Adrenal gland (tissue), 12 donors: ENCODE data around the gene TNFRSF14. TPM values are rescaled to one million over a fixed set of nuclear protein-coding genes. Genes with fewer than 3 reads are reported as not detected.
A peak's percentile ranks its signal among the peaks of the same experiment; 100 is the strongest.

Experiments used
- DNase-seq, 7 donors: peaks; one replicate each; pipeline ENCODE4 v3.0.0-alpha.2; 2019 to 2020
- H3K27ac ChIP-seq, 5 donors: fragments of 200-600 bp; sonication (generic) in 4 of 5; 1 replicate in 3 of 5; 2 replicates in 2 of 5; pipeline versions ENCODE4 v1.5.1 to v1.8.0; 2016 to 2020; ENCODE audit warnings: mild to moderate bottlenecking in 1 of 5
- H3K27me3 ChIP-seq: fragments of 200-600 bp; 2 replicates; pipeline ENCODE4 v1.8.0; 2021
- H3K36me3 ChIP-seq, 2 donors: fragments of 200-600 bp; replicated peaks in 1 of 2; 1 replicate in 1 of 2; 2 replicates in 1 of 2; pipeline versions ENCODE4 v1.5.1 to v1.8.0; 2018 to 2022
- H3K4me1 ChIP-seq, 2 donors: fragments of 200-600 bp; replicated peaks in 1 of 2; 1 replicate in 1 of 2; 2 replicates in 1 of 2; pipeline versions ENCODE4 v1.5.1 to v1.8.0; 2018 to 2021
- H3K4me3 ChIP-seq, 4 donors: fragments of 200-600 bp; sonication (generic) in 3 of 4; one replicate each; pipeline ENCODE4 v1.5.1; 2016 to 2018
- H3K9me3 ChIP-seq, 3 donors: fragments of 200-600 bp; sonication (generic) in 1 of 3; replicated peaks in 1 of 3; 1 replicate in 2 of 3; 2 replicates in 1 of 3; pipeline versions ENCODE4 v1.5.1 to v1.8.0; 2016 to 2021
- POLR2A ChIP-seq, 2 donors: fragments of 450-650 bp; IDR thresholded peaks; one replicate each; pipeline ENCODE4 v1.6.1; 2017; ENCODE audit warnings: antibody characterized with exemption in 2 of 2, mild to moderate bottlenecking in 2 of 2, moderate library complexity in 1 of 2
- WGBS, 4 donors: extraction: QIAGEN DNeasy Blood & Tissue Kit in 2 of 4; methylation state at CpG; one replicate each; pipeline versions ENCODE4 v1.1.5 to v1.1.7; 2013 to 2017; 5-methylcytosine and 5-hydroxymethylcytosine counted together
- intact Hi-C, 2 donors: fragments of 100-400 bp; cut with DNase I; formaldehyde crosslinking; loops; one replicate each; pipeline versions ENCODE4 v1.14.1 to v1.15.0; 2022 to 2023
- polyA plus RNA-seq, 3 donors: library from polyadenylated mRNA; stranded (reverse); fragments of 200-250 nt in 2 of 3; fragments of 350-450 nt in 1 of 3; fragmentation: Illumina TruSeq in 1 of 3; extraction: RNeasy Lipid Tissue Mini Kit (QIAGEN cat#74804) in 1 of 3; gene quantifications; one replicate each; pipeline ENCODE4 v1.2.3, GENCODE V29; 2013 to 2014
- total RNA-seq, 9 donors: library from RNA; depleted of rRNA in 4 of 9; stranded (reverse); fragments of >200 nt in 4 of 9; fragments of 120-200 nt in 1 of 9; fragmentation: NEBNext Ultra II Directional in 1 of 9; extraction: Animal tissue kit (Norgen Biotek cat#: 25700) in 1 of 9; gene quantifications; one replicate each; pipeline versions ENCODE4 v1.1.0 to v1.2.4, GENCODE V29; 2013 to 2023
- TF ChIP-seq, protein P1 (sequence below), 6 experiments: fragments of 450-650 bp in 4 of 6; fragments of 200-600 bp in 2 of 6; sonication (generic) in 1 of 6; IDR thresholded peaks; 1 replicate in 5 of 6; 2 replicates in 1 of 6; pipeline versions ENCODE4 v1.5.1 to v1.8.0; 2016 to 2021; ENCODE audit warnings: antibody characterized with exemption in 6 of 6, mild to moderate bottlenecking in 2 of 6, moderate library complexity in 1 of 6
- donor health status: healthy with polysubstance abuse.
- donor health status: Bipolar disorder and iron deficiency.
- donor health status: DM: yes; HTN: yes; CAD: no.
- donor health status: DM: no; HTN: no; CAD: no.
- donor health status: DM: no; HTN: no; CAD: no.
- donor health status: DM: yes; HTN: yes; CAD: no.

The TNFRSF14 gene
- total and polyA plus RNA-seq, 12 donors, result 7.0 to 554 (median 116) TPM

DNA sequence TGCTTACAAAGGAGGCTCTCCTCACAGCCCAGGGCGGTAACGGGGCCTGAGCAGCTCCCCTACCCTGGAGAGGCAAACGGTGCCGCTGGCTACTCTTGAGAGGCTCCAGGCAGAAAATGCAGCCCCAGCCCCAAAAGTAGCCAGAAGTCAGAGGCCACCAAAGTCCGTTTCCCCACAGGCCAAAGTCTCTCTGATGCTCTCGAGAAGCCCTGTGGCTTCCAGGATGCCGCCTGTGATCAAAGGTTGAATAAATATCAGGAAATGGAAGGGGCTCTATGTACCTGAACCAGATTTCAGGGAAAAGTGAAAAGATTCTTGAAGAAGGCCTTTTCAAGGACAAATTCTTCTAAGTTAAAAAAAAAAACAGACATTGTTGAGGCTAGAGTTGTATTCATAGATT lies 33.9 kb upstream of the TNFRSF14 start:
- Histone ChIP-seq H3K27me3 (no peaks in the 10 kb centered on the region), H3K9me3 (no peaks in the 10 kb centered on the region), H3K27ac (no peak overlapping the region), H3K36me3 (peaks cover 0 to 47% of the 10 kb centered on the region in 2 donors), H3K4me3 (no peak overlapping the region), H3K4me1 (peaks cover 22 to 34% of the 10 kb centered on the region in 2 donors)
- no peak for DNase-seq
- WGBS, 4 donors, result 85 to 91% (median 90%) methylated on average over 6 to 7 of the region's 7 CpGs
- intact Hi-C loops, result no loop called here
- TF ChIP-seq, protein P1, sequence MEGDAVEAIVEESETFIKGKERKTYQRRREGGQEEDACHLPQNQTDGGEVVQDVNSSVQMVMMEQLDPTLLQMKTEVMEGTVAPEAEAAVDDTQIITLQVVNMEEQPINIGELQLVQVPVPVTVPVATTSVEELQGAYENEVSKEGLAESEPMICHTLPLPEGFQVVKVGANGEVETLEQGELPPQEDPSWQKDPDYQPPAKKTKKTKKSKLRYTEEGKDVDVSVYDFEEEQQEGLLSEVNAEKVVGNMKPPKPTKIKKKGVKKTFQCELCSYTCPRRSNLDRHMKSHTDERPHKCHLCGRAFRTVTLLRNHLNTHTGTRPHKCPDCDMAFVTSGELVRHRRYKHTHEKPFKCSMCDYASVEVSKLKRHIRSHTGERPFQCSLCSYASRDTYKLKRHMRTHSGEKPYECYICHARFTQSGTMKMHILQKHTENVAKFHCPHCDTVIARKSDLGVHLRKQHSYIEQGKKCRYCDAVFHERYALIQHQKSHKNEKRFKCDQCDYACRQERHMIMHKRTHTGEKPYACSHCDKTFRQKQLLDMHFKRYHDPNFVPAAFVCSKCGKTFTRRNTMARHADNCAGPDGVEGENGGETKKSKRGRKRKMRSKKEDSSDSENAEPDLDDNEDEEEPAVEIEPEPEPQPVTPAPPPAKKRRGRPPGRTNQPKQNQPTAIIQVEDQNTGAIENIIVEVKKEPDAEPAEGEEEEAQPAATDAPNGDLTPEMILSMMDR (IDR thresholded peaks at IDR 0.05), result no peak
- TF ChIP-seq POLR2A (IDR thresholded peaks at IDR 0.05), result no peak

DNA sequence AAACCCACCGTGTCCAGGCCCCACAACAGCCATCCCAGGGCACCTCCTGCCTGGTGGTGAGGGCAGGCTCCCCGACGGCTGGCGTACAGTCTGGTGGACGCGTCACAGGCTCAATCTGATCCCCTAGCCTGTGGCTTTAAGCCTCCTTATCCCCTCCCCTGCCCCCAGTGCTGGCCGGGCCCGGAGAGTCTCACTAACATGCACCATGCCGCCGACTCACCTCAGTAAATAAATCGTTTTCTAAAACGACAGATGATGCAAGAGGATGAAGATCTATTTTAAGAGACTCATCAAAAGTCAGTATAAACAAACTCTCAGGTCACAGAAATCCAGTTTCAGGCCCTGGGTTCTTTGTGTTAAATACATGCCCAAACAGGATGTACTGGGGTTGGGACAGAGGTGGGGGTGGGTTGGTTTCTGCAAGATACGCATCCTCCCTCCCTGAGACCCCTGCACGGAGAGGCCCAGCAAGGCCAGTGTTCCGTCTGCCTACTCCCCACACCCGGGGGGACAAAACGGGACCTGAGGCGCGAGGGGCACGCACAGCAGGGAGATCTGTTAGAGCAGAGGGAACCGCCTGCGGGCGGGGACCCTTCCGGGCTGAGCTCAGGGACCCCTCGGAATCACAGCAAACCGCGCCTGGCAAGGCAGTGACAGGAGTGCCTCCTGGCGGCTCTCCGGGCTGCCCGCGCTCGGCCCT lies 32.8 kb upstream of the TNFRSF14 start:
- H3K27ac ChIP-seq, result no peak overlapping the region

DNA sequence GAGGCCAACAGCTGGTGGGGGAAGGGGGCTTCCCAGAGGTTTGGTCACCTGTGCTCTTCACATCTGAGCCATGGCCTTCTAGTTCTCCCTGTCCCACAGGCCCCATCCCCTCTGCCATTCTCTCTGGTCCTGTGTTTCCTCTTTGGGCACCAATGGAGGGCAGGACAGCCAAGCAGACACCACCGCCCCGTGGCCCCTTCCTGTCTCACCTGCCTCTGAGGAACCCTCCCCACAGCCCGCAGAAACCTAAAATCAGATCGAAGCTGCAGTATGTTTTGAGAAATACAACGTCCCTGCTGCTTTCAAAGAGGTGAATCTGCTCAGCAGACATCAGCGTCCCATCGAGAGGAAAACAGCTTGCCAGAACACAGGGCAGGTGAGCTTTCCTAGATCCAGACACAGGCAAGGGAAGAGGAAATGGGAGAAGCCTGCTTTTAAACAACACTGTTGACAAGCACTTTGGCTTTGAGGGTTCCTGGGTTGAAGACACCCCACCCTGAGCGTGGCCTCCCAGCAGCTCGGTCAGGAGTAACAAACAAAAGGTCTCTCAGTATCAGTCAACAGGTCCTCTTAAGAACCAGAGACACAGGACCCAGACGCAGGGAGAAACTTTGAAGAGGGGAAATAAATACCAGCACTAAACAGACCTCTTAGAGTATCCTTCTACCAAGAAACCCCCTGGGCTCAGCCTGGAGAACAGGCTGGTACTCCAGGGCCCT lies 32.1 kb upstream of the TNFRSF14 start:
- WGBS, 4 donors, result 67 to 80% (median 70%) methylated on average over 10 of the region's 10 CpGs
- TF ChIP-seq, protein P1 (IDR thresholded peaks at IDR 0.05), result no peak
- no peak for TF ChIP-seq POLR2A (IDR thresholded peaks at IDR 0.05)
- peaks cover 0 to 28% of the 10 kb centered on the region in 2 donors for H3K36me3 ChIP-seq
- H3K4me1 ChIP-seq, result peaks cover 22 to 47% of the 10 kb centered on the region in 2 donors
- no peak for DNase-seq
- H3K27ac ChIP-seq, result no peak overlapping the region
- no peak overlapping the region for H3K4me3 ChIP-seq
- intact Hi-C loops, result no loop called here
- H3K9me3 ChIP-seq, result no peaks in the 10 kb centered on the region
- no peaks in the 10 kb centered on the region for H3K27me3 ChIP-seq

More for the DNA sequence above, 32.8 kb upstream of the TNFRSF14 start:
- DNase-seq, result no peak
- WGBS, 4 donors, result 66 to 75% (median 69%) methylated on average over 16 to 32 of the region's 32 CpGs
- Histone ChIP-seq H3K36me3 (peaks cover 0 to 35% of the 10 kb centered on the region in 2 donors), H3K9me3 (no peaks in the 10 kb centered on the region), H3K4me1 (peaks cover 22 to 43% of the 10 kb centered on the region in 2 donors), H3K4me3 (no peak overlapping the region), H3K27me3 (no peaks in the 10 kb centered on the region)
- intact Hi-C loops, result no loop called here
- no peak for TF ChIP-seq POLR2A (IDR thresholded peaks at IDR 0.05)
- TF ChIP-seq, protein P1 (IDR thresholded peaks at IDR 0.05), result no peak

DNA sequence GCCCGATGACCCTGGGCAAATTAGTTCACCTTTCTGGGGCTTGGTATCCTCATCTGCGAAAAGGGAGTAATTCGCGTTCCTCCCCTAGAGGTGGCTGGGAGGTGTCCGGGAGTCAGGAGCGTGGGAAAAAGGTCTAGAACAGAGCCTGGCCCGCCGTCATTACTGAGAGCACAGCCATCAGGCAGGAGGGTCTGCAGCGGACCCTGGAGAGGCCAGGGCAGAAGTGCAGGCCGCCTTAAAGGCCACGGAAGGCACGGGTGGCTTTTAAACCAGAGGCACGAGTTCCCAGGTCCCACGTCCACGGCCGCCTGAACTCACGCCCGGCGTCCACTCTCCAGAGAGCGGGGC lies 30.6 kb upstream of the TNFRSF14 start:
- no peak for DNase-seq
- intact Hi-C loops, result no loop called here
- peak overlapping the region in 3 of 5 donors; percentile 72 to 92 (median 82) for H3K27ac ChIP-seq
- WGBS, 4 donors, result 1 to 6% (median 3%) methylated on average over 12 to 20 of the region's 20 CpGs
- no peaks in the 10 kb centered on the region for H3K9me3 ChIP-seq
- H3K4me3 ChIP-seq, result peak overlapping the region; percentile 35 to 94 (median 70)
- TF ChIP-seq, protein P1 (IDR thresholded peaks at IDR 0.05), result no peak
- no peak for TF ChIP-seq POLR2A (IDR thresholded peaks at IDR 0.05)
- peaks cover 28 to 57% of the 10 kb centered on the region in 2 donors for H3K4me1 ChIP-seq
- peaks cover 8% of the 10 kb centered on the region for H3K27me3 ChIP-seq
- H3K36me3 ChIP-seq, result peaks cover 0 to 13% of the 10 kb centered on the region in 2 donors
